Kidney epithelial cell (primary cell): ENCODE results near the gene IPPK. TPM values are rescaled to one million over a fixed set of nuclear protein-coding genes. Genes with fewer than 3 reads are reported as not detected.

Experiments
- DNase-seq: peaks from one replicate; pipeline ENCODE4 v3.0.0-alpha.2; 2010; ENCODE audit warnings: low read depth
- H3K27me3 ChIP-seq: 2 replicates; pipeline ENCODE4 v1.6.0; 2011; ENCODE audit warnings: low read length; ENCODE audit not compliant: control insufficient read depth, insufficient read depth
- H3K36me3 ChIP-seq: 2 replicates; pipeline ENCODE4 v1.5.1; 2011; ENCODE audit warnings: low read length; ENCODE audit not compliant: control insufficient read depth, insufficient read depth
- H3K4me3 ChIP-seq: 2 replicates; pipeline ENCODE4 v1.5.1; 2011; ENCODE audit warnings: low read depth, mild to moderate bottlenecking, control low read depth, low read length
- total RNA-seq: library from RNA; depleted of rRNA; stranded (reverse); fragments of >200 nt; gene quantifications from 2 replicates; pipeline ENCODE4 v1.2.3, GENCODE V29; 2015
- TF ChIP-seq, protein P1 (sequence below): IDR thresholded peaks from 2 replicates; pipeline ENCODE4 v1.5.1; 2011; ENCODE audit warnings: mild to moderate bottlenecking, moderate library complexity, low read length, control low read depth, inconsistent platforms; ENCODE audit not compliant: insufficient read depth, poor library complexity, severe bottlenecking

Gene IPPK
- total RNA-seq, 1 donor from 2014 or later: 8.5 TPM

DNA sequence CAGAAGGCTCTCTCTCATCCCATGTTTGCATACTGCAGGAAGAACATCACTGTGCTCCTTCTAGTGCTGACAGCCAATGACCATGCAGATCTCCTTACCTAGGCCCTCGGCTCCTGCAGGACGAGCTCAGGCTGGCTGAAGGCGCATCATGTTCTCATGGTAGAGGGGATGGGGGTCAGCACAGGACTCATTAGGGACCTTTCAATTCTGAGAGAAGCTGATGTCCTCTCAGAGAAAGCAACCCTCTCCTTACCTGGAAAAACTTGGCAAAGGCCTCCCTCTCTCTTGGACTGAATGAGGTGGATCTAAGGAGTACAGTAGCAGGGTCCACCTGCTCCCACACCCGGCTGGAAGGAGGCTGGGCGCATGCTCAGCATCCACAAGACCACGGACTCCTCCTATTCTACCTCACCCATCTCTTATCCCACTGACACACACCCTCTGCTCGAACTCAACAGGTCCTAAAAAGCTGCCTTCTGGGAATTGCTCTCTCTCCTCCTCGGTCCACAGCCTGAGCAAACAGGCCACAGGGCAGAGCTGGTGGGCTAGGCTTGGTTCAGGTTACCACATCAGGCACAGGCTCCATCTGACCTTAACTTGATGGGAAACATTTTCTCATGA, 2.9 kb downstream of the IPPK start:
- peaks cover 3% of the 10 kb centered on the region for H3K36me3 ChIP-seq
- DNase-seq: no peak
- H3K27me3 ChIP-seq: no peaks in the 10 kb centered on the region
- TF ChIP-seq, protein P1, sequence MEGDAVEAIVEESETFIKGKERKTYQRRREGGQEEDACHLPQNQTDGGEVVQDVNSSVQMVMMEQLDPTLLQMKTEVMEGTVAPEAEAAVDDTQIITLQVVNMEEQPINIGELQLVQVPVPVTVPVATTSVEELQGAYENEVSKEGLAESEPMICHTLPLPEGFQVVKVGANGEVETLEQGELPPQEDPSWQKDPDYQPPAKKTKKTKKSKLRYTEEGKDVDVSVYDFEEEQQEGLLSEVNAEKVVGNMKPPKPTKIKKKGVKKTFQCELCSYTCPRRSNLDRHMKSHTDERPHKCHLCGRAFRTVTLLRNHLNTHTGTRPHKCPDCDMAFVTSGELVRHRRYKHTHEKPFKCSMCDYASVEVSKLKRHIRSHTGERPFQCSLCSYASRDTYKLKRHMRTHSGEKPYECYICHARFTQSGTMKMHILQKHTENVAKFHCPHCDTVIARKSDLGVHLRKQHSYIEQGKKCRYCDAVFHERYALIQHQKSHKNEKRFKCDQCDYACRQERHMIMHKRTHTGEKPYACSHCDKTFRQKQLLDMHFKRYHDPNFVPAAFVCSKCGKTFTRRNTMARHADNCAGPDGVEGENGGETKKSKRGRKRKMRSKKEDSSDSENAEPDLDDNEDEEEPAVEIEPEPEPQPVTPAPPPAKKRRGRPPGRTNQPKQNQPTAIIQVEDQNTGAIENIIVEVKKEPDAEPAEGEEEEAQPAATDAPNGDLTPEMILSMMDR: no peak
- no peak overlapping the region for H3K4me3 ChIP-seq

DNA sequence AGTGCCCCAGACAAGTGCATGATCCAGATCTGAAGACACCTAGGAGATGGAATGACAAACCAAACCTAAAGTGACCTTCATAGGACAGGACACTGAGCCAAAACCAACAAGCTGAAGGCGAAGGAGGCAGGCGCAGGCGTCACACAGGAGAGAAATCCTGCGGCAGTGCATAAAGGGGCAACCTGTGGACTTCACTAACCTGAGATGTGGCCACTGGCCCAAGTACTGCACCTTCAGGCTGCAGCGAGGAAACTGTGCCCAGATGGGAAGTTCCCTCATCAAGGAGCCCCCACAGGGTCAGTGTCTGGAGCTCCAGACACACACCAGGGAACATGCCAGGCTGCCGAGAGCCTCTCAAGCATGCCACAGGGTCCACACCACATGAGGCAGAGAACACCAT, 3.7 kb downstream of the IPPK start:
- Histone ChIP-seq H3K4me3 (no peak overlapping the region), H3K27me3 (no peaks in the 10 kb centered on the region), H3K36me3 (peaks cover 3% of the 10 kb centered on the region)
- TF ChIP-seq, protein P1: no peak
- no peak for DNase-seq

DNA sequence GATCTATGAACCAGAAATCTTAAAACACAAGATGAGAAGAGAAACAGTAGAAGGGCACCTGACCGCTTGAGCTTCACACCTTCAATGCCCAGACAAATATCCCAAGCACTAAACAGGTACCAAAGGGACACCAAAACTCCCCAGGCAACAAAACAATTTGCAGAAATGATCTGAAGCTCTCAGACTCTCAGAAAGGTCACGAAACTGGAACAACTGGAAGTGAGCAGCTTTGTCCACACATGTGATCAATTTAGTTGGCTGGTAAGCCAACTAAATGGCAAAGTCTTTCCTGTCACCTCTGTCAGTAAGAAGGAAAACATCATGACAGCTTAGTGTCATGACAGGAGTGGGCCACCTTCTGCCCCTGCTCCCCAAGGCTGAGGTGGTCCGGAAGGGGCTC, 4.1 kb downstream of the IPPK start:
- DNase-seq: no peak
- Histone ChIP-seq H3K4me3 (no peak overlapping the region), H3K27me3 (no peaks in the 10 kb centered on the region), H3K36me3 (peaks cover 3% of the 10 kb centered on the region)
- TF ChIP-seq, protein P1: no peak

DNA sequence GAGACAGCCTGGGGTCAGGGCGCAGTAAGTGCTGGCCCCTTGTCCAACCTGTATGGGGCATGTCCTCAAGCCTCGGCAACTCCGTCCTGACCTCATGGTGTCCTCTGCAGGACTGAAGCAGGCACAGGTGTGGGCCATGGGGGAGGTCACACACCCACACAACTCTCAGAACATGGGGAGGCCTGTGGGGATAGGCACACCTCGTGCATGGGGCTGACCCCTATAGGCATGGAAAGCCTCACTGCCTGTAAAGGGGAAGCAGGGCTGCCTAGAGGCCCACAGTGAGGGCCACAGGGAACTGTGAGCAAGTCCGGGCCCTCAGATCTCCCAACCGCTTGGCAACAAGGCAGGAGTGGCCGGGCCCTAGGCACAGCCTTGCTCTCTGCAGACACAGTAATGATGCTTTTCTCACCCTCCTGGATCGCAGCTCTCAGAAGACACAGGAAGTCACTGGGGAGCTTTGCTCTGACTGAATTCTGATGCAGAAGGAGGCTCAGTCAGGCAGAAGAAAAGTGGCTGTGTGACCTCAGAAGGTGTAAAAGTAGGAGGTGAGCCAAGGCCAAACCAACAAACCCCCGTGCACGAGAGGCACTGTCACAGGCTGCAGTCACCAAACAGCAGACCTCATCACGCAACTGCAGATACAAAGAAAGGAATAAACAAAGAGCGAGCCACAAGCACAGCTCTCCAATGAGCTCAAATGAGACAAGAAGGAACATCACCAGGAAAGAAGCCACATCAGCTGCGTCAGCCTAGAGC, 5.4 kb downstream of the IPPK start:
- Histone ChIP-seq H3K27me3 (no peaks in the 10 kb centered on the region), H3K36me3 (peaks cover 3% of the 10 kb centered on the region), H3K4me3 (no peak overlapping the region)
- DNase-seq: no peak
- TF ChIP-seq, protein P1: no peak

DNA sequence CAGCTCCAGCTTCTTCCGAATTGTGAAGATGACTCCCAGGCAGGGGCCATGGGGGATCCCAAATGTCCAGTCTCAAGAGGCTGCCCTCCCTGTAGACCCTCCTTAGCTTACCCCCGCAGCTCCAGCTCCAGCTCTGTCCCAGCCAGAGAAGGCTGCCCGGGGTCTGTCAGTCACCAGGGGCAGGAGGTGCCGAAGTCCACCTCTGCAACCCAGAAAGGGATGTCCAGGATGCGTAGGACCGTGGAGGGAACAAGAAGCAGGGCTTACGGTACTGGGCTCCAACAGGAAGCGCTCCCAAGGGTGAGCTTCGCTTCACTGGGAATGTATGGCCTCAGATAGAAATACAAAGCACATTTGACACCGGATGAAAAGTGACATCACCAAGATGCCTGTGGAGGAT, 6.0 kb downstream of the IPPK start:
- no peak for DNase-seq
- Histone ChIP-seq H3K36me3 (peaks cover 3% of the 10 kb centered on the region), H3K27me3 (no peaks in the 10 kb centered on the region), H3K4me3 (no peak overlapping the region)
- TF ChIP-seq, protein P1: no peak
